Skeletal muscle tissue (tissue), 4 donors: ENCODE data around the gene SCLY. TPM values are rescaled to one million over a fixed set of nuclear protein-coding genes. Genes with fewer than 3 reads are reported as not detected.

Source experiments
- H3K27ac ChIP-seq: one replicate; pipeline ENCODE4 v1.7.0; 2013; ENCODE audit warnings: mild to moderate bottlenecking, low read depth, low read length, inconsistent platforms
- H3K27me3 ChIP-seq, 3 donors: one replicate each; pipeline ENCODE4 v1.7.0; 2013; ENCODE audit warnings: low read length in 3 of 3; ENCODE audit not compliant: control insufficient read depth in 3 of 3, insufficient read depth in 3 of 3
- H3K36me3 ChIP-seq, 3 donors: one replicate each; pipeline ENCODE4 v1.7.0; 2013; ENCODE audit warnings: low read length in 3 of 3; ENCODE audit not compliant: control insufficient read depth in 3 of 3, insufficient read depth in 3 of 3
- H3K4me1 ChIP-seq, 3 donors: one replicate each; pipeline ENCODE4 v1.7.0; 2013; ENCODE audit warnings: low read length in 3 of 3, mild to moderate bottlenecking in 3 of 3; ENCODE audit not compliant: control insufficient read depth in 3 of 3, insufficient read depth in 3 of 3
- H3K4me3 ChIP-seq, 3 donors: one replicate each; pipeline ENCODE4 v1.7.0; 2013; ENCODE audit warnings: low read length in 3 of 3
- H3K9ac ChIP-seq, 3 donors: one replicate each; pipeline ENCODE4 v1.7.0; 2013; ENCODE audit warnings: low read length in 3 of 3, mild to moderate bottlenecking in 3 of 3, moderate library complexity in 2 of 3, low read depth in 1 of 3
- H3K9me3 ChIP-seq, 3 donors: one replicate each; pipeline ENCODE4 v1.7.0; 2013; ENCODE audit warnings: low read length in 3 of 3; ENCODE audit not compliant: control insufficient read depth in 3 of 3
- total RNA-seq: library from RNA; depleted of rRNA; stranded (reverse); fragments of >200 nt; gene quantifications from one replicate; pipeline ENCODE4 v1.2.3, GENCODE V29; 2014
- donor health status: Osteomylitis.

SCLY gene
- 11.5 TPM for total RNA-seq

DNA sequence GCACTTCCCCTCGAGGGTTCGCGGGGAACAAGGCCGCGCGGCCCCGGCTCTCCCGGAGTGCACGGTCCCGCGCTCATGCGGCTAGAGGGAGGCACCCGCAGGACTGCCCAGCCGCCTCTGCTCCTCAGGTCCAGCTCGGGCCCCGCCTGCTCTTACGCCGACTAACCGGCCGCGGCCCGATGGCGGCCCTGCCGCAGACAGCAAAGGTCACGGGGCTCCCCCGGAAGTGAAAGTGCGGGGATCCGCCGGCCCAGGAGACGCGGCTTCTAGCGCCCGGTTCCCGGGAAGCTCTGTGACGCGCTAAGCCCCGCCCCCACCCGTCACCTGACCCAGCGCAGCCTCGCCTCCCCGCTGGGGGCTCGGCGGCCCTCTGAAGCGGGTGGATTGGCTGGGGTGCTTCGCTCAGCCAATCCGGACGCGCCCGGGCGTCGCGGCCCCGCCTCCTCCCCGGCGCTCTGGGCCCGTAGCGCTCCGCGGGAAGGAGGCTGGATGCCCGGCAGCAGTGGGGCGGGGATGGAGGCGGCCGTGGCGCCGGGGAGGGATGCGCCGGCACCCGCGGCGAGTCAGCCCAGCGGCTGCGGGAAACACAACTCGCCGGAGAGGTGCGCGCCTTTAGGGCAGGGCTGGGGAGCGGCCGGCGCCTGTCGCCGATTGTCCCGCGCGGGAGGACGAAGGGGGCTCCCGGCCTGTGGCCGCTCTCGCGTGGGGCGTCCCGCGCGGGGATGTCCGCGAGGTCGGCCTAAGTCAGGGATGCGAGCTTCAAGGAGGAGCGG is at the start of gene SCLY:
TSS of gene SCLY (plus strand) at position 460 of the 773 bp plus-strand sequence. CDS start at position 514, 54 bp downstream.
- Histone ChIP-seq H3K4me3 (peak within 1 kb of the TSS; percentile 87 to 92 (median 91)), H3K4me1 (peaks cover 15 to 21% (median 18%) of the 10 kb centered on the region in 3 donors), H3K9me3 (no peaks in the 10 kb centered on the region), H3K27ac (peak within 1 kb of the TSS; percentile 91), H3K36me3 (peaks cover 0 to 4% (median 0%) of the 10 kb centered on the region in 3 donors), H3K27me3 (peaks cover 0 to 2% (median 0%) of the 10 kb centered on the region in 3 donors), H3K9ac (peak within 1 kb of the TSS; percentile 85 to 98 (median 89))

DNA sequence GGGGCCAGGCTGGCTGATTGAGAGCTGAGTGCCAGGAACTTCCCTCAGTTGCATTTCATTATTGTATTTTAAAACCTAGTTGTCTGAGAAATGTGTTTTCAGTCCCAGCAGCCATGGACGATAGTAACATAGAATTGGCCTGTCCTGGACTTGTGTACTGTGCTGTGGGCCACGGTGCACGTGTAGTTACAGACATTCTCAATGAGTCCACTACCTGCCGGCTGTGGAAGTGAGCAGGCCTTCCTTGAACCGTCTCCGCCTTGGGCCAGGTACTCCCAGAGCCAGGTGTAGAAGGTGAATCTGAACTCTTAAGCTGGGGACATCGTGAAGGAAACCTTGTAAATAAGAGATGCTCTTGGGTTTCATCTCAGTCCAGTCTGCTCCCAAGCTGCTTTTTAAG is 47.0 kb upstream of the SCLY start:
- Histone ChIP-seq H3K4me1 (no peaks in the 10 kb centered on the region), H3K4me3 (no peak overlapping the region), H3K27me3 (no peaks in the 10 kb centered on the region), H3K9me3 (no peaks in the 10 kb centered on the region), H3K9ac (no peak overlapping the region), H3K27ac (no peak overlapping the region), H3K36me3 (peaks cover 0 to 6% (median 5%) of the 10 kb centered on the region in 3 donors)

- Histone ChIP-seq H3K4me3 (no peak overlapping the region), H3K4me1 (peaks cover 0 to 2% (median 0%) of the 10 kb centered on the region in 3 donors), H3K9ac (no peak overlapping the region), H3K27ac (no peak overlapping the region), H3K36me3 (peaks cover 0 to 9% (median 7%) of the 10 kb centered on the region in 3 donors), H3K9me3 (no peaks in the 10 kb centered on the region), H3K27me3 (no peaks in the 10 kb centered on the region)
These were observed 45.1 kb upstream of the SCLY start for GRCh38 chr2:238015705-238016104.

DNA sequence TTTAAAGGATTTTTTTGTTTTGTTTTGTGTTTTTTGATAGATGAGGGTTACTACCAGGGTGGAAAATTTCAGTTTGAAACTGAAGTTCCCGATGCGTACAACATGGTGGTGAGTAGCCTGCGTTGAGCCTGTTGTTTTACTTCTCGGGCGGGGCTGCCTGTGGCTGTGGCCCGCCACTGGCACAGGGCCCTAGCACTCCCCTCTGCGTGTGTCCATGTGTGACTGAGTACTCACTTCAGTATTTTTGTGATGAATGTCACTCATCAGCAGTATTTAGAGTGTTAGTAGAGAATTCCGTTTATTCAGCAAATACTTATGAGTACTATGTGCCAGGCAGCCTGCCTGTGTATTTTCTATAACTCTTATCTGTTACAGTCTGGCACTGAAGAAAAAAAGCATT is 44.3 kb upstream of the SCLY start:
- H3K27me3 ChIP-seq: no peaks in the 10 kb centered on the region
- peaks cover 0 to 8% (median 0%) of the 10 kb centered on the region in 3 donors for H3K4me1 ChIP-seq
- H3K9me3 ChIP-seq: no peaks in the 10 kb centered on the region
- H3K27ac ChIP-seq: no peak overlapping the region
- no peak overlapping the region for H3K4me3 ChIP-seq
- H3K9ac ChIP-seq: no peak overlapping the region
- H3K36me3 ChIP-seq: peaks cover 0 to 12% (median 11%) of the 10 kb centered on the region in 3 donors

DNA sequence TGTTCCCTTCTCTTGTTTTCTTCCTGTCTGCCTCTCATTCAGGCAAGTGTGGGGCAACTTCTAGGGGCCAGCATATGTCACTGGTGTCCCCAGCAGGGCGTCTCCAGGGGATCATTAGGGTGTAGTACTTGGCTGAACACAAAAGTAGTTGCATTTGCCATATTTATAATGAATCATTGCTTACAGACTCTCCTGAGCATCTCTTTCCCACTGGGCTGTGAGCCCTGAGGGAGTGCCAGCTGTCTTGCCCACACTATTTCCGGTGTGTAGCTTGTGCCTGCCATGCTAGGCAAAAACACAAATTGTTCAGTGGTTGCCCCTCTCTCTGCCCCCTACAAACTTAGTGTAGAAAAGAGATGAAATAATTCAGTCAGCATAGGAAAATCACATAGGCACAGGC is 40.8 kb upstream of the SCLY start:
- Histone ChIP-seq H3K36me3 (peaks cover 2 to 13% (median 11%) of the 10 kb centered on the region in 3 donors), H3K27ac (no peak overlapping the region), H3K4me1 (peaks cover 0 to 8% (median 4%) of the 10 kb centered on the region in 3 donors), H3K9me3 (no peaks in the 10 kb centered on the region), H3K27me3 (no peaks in the 10 kb centered on the region), H3K9ac (no peak overlapping the region), H3K4me3 (no peak overlapping the region)

GRCh38 chr2:238020816-238021215 is 40.0 kb upstream of the SCLY start:
- H3K4me1 ChIP-seq: peaks cover 0 to 8% (median 4%) of the 10 kb centered on the region in 3 donors
- no peak overlapping the region for H3K4me3 ChIP-seq
- H3K36me3 ChIP-seq: peaks cover 10 to 14% (median 12%) of the 10 kb centered on the region in 3 donors
- H3K9ac ChIP-seq: no peak overlapping the region
- H3K9me3 ChIP-seq: no peaks in the 10 kb centered on the region
- H3K27me3 ChIP-seq: no peaks in the 10 kb centered on the region
- H3K27ac ChIP-seq: no peak overlapping the region

- Histone ChIP-seq H3K9ac (no peak overlapping the region), H3K27me3 (no peaks in the 10 kb centered on the region), H3K27ac (no peak overlapping the region), H3K4me1 (peaks cover 0 to 8% (median 4%) of the 10 kb centered on the region in 3 donors), H3K9me3 (no peaks in the 10 kb centered on the region), H3K36me3 (peaks cover 10 to 14% (median 10%) of the 10 kb centered on the region in 3 donors), H3K4me3 (no peak overlapping the region)
These were observed 39.5 kb upstream of the SCLY start for GRCh38 chr2:238021327-238021726.

GRCh38 chr2:238022594-238023157 is 38.1 kb upstream of the SCLY start:
- Histone ChIP-seq H3K4me1 (peaks cover 0 to 8% (median 4%) of the 10 kb centered on the region in 3 donors), H3K27me3 (no peaks in the 10 kb centered on the region), H3K9me3 (no peaks in the 10 kb centered on the region), H3K36me3 (peaks cover 8 to 16% (median 11%) of the 10 kb centered on the region in 3 donors), H3K27ac (no peak overlapping the region), H3K9ac (no peak overlapping the region), H3K4me3 (no peak overlapping the region)

DNA sequence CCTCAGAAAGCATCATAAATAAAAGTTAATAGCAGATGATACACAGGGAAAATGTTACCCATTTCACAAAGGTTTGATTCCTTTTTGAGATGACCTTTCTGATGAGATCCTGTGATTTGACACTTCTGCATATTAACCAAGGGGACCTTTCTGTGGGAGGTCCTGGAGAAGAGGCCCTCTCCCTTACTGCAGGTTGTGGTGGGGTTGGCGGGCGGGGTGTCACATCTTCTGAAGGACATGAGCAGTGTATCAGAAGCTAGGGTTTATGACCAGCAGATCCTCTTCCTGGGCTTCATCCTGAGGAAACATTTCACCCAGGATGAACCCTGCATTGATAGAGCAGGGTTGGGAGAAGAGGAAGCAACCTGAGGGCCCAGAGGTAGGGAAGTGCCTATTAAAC is 37.2 kb upstream of the SCLY start:
- H3K27ac ChIP-seq: no peak overlapping the region
- no peak overlapping the region for H3K4me3 ChIP-seq
- no peak overlapping the region for H3K9ac ChIP-seq
- peaks cover 7 to 17% (median 10%) of the 10 kb centered on the region in 3 donors for H3K36me3 ChIP-seq
- H3K4me1 ChIP-seq: peaks cover 0 to 8% (median 4%) of the 10 kb centered on the region in 3 donors
- no peaks in the 10 kb centered on the region for H3K27me3 ChIP-seq
- H3K9me3 ChIP-seq: no peaks in the 10 kb centered on the region

- peaks cover 6 to 17% (median 9%) of the 10 kb centered on the region in 3 donors for H3K36me3 ChIP-seq
- H3K9ac ChIP-seq: no peak overlapping the region
- no peak overlapping the region for H3K4me3 ChIP-seq
- no peak overlapping the region for H3K27ac ChIP-seq
- H3K9me3 ChIP-seq: no peaks in the 10 kb centered on the region
- peaks cover 0 to 8% (median 4%) of the 10 kb centered on the region in 3 donors for H3K4me1 ChIP-seq
- H3K27me3 ChIP-seq: no peaks in the 10 kb centered on the region
These were observed 35.8 kb upstream of the SCLY start for GRCh38 chr2:238024986-238025385.
